Right lobe of liver (tissue), 6 donors: Measurements from ENCODE around the gene TAF3. TPM values are rescaled to one million over a fixed set of nuclear protein-coding genes. Genes with fewer than 3 reads are reported as not detected.

Experiments
- ATAC-seq, 4 donors: fragments of 200-7000 bp; cut with Tn5 transposase; one replicate each; pipeline ENCODE4 v1.9.1; 2020; ENCODE audit warnings: mild to moderate bottlenecking in 4 of 4, moderate library complexity in 4 of 4
- DNase-seq, 3 donors: peaks; one replicate each; pipeline ENCODE4 v3.0.0-alpha.2; 2020
- H3K27ac ChIP-seq, 3 donors: fragments of 200-600 bp; one replicate each; pipeline ENCODE4 v1.8.0; 2022
- H3K27me3 ChIP-seq, 2 donors: fragments of 200-600 bp; one replicate each; pipeline ENCODE4 v1.8.0; 2022
- H3K36me3 ChIP-seq, 4 donors: fragments of 200-600 bp; sonication (generic) in 1 of 4; one replicate each; pipeline versions ENCODE4 v1.5.1 to v1.8.0; 2017 to 2022; ENCODE audit warnings: control low read depth in 1 of 4
- H3K4me1 ChIP-seq, 4 donors: fragments of 200-600 bp; sonication (generic) in 1 of 4; one replicate each; pipeline versions ENCODE4 v1.5.1 to v1.8.0; 2017 to 2022; ENCODE audit warnings: control low read depth in 1 of 4
- H3K4me3 ChIP-seq, 3 donors: fragments of 200-600 bp; one replicate each; pipeline ENCODE4 v1.8.0; 2022
- H3K9me3 ChIP-seq, 4 donors: fragments of 200-600 bp; sonication (generic) in 1 of 4; one replicate each; pipeline versions ENCODE4 v1.5.1 to v1.8.0; 2017 to 2022; ENCODE audit warnings: control low read depth in 1 of 4
- POLR2A ChIP-seq: fragments of 450-650 bp; IDR thresholded peaks from one replicate; pipeline ENCODE4 v1.6.1; 2017; ENCODE audit warnings: antibody characterized with exemption, mild to moderate bottlenecking
- WGBS: methylation state at CpG from one replicate; pipeline ENCODE4 v1.1.6; 2018; ENCODE audit warnings: low coverage, low lambda C conversion rate; ENCODE audit not compliant: insufficient coverage; ENCODE audit errors: missing lambda C conversion rate; 5-methylcytosine and 5-hydroxymethylcytosine counted together
- intact Hi-C, 2 donors: fragments of 100-400 bp; cut with DNase I; formaldehyde crosslinking; loops; one replicate each; pipeline versions ENCODE4 v1.11.2 to v1.14.1; 2022
- total RNA-seq, 6 experiments: library from RNA; depleted of rRNA in 2 of 6; stranded (reverse); fragments of >200 nt in 2 of 6; fragmentation: NEBNext Ultra II Directional in 3 of 6; extraction: Animal tissue kit (Norgen Biotek cat#: 25700) in 3 of 6; gene quantifications; one replicate each; pipeline versions ENCODE4 v1.1.0 to v1.2.4, GENCODE V29; 2016 to 2023
- TF ChIP-seq, protein P1 (sequence below), 4 donors: fragments of 200-600 bp in 3 of 4; fragments of 450-650 bp in 1 of 4; IDR thresholded peaks; one replicate each; pipeline versions ENCODE4 v1.5.1 to v1.8.0; 2016 to 2022; ENCODE audit warnings: antibody characterized with exemption in 4 of 4, mild to moderate bottlenecking in 2 of 4
- donor health status: DM: no; HTN: yes; CAD: no.
- donor health status: DM: no; HTN: no; CAD: no.
- donor health status: DM: no; HTN: no; CAD: no.
- donor health status: DM: no; HTN: yes; CAD: no.
- donor health status: DM: no; HTN: yes; CAD: no.

Gene TAF3
- total RNA-seq, 6 experiments from 2014 or later, result 1.9 to 3.5 (median 3.0) TPM

DNA sequence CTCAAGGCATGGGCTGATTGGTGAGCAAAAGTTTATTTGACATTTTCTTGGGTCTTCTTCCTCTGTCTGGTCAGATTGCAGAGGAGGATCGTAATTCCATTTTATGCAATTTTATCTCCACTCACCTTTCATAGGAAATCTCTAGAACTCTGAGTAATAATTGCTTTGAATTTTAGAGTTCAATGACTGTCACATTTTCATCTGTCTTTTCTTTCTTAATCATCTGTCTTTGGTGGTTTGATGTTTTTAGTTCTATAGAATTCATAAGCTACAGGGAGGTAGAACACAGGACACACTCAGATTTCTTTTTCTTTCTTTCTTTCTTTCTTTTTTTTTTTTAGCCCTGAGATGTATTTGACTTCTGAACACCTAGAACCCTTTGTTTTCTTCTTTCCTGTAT lies 247.8 kb downstream of the TAF3 start:
- TF ChIP-seq, protein P1, sequence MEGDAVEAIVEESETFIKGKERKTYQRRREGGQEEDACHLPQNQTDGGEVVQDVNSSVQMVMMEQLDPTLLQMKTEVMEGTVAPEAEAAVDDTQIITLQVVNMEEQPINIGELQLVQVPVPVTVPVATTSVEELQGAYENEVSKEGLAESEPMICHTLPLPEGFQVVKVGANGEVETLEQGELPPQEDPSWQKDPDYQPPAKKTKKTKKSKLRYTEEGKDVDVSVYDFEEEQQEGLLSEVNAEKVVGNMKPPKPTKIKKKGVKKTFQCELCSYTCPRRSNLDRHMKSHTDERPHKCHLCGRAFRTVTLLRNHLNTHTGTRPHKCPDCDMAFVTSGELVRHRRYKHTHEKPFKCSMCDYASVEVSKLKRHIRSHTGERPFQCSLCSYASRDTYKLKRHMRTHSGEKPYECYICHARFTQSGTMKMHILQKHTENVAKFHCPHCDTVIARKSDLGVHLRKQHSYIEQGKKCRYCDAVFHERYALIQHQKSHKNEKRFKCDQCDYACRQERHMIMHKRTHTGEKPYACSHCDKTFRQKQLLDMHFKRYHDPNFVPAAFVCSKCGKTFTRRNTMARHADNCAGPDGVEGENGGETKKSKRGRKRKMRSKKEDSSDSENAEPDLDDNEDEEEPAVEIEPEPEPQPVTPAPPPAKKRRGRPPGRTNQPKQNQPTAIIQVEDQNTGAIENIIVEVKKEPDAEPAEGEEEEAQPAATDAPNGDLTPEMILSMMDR (IDR thresholded peaks at IDR 0.05), result no peak
- no peak for TF ChIP-seq POLR2A
- Histone ChIP-seq H3K36me3 (no peaks in the 10 kb centered on the region), H3K27me3 (no peaks in the 10 kb centered on the region), H3K4me1 (no peaks in the 10 kb centered on the region), H3K9me3 (no peaks in the 10 kb centered on the region), H3K4me3 (no peak overlapping the region), H3K27ac (no peak overlapping the region)
- WGBS, result 50% methylated on average over 1 of the region's 1 CpG
- no peak for DNase-seq
- intact Hi-C loops, result no loop called here
- ATAC-seq, result no peak

Other genes starting within 250 kb of the TAF3 start
- gene ITIH5, start 151.5 kb upstream of the TAF3 start, total RNA-seq, result under 1 TPM; 0.20 to 0.62 (median 0.48) TPM
- gene ITIH2, start 115.2 kb upstream of the TAF3 start, total RNA-seq, result 1,000 to 10,000 TPM in 1 of 6 experiments, 100 to 1,000 TPM in 5; 399 to 1,113 (median 694) TPM
- gene KIN, start 30.5 kb upstream of the TAF3 start, total RNA-seq, result 1 to 10 TPM; 2.3 to 4.3 (median 3.4) TPM
- 100 to 1,000 TPM; 177 to 376 (median 210) TPM for gene ATP5F1C, start 30.3 kb upstream of the TAF3 start, total RNA-seq
- gene GATA3, start 236.2 kb downstream of the TAF3 start, total RNA-seq, result 1 to 10 TPM in 1 of 6 experiments, under 1 TPM in 4, not detected in 1; 0.26 to 1.0 (median 0.53) TPM